Measurements from ENCODE around the gene AFF1. TPM values are rescaled to one million over a fixed set of nuclear protein-coding genes. Genes with fewer than 3 reads are reported as not detected.
A peak's percentile ranks its signal among the peaks of the same experiment; 100 is the strongest.

AFF1 gene
- polyA plus RNA-seq, 1 donor (not counting 4 experiments of a cell fraction or from before 2014, with no cell fraction given), result 14.4 TPM

DNA sequence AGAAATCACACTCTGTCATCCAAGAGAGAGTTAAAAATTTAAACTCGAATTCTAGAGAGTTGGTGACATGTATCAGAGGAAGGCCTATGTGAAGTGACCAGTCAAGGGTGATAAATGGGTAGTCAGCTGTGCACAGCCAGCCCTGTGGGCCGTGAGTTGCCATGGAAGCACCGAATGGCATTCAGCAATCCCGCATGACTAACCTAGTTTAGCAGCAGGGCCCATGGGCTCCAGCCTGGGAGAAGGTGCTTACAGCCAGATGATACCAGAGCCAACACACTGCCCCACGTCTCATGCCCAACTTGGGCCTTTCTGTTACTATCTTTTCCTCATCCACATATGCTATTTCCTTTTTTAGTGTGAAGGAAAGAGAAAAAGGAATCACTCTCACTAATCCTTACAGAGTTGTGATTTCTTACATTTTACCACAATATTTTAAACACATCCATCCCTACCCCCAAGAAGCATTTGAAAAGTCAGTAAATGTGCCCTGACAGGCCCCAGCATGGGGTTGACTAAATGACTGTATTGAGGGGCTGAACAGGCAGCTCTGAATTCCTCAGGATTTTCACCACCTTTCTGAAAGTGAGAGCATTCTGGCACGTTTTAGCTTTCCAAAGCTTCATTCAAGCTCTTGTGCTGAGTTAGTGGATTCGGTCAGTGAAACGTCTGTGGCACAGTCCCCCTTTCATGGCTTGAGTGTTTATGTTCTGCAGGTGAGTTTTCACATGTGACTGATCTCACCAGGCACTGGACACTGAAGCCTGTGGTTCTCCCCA, 104.2 kb downstream of the AFF1 start:
- dilution Hi-C loops (cut with MboI; ENCODE audit: extremely low pct_ligation_motif_present, low sequenced_read_pairs), result no loop called here

DNA sequence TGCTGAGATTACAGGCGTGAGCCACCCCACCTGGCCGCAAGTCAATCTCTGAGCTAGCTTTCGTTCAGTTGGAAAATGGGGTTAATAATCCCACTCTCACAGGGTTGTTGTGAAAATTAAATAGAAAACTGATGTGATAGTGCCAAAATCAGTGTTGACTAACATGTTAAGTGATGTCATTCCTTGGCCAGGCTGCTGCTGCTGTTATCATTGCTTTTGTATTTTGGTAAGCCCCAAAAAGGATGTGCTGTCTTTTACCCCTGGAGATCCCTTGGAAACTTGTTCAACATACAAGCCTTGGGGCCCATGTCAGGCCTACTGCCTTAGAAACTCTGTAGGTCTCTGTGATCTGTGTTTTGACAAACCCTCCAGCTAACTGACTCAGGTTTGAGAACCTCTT, 106.3 kb downstream of the AFF1 start:
- TF ChIP-seq, protein P1, sequence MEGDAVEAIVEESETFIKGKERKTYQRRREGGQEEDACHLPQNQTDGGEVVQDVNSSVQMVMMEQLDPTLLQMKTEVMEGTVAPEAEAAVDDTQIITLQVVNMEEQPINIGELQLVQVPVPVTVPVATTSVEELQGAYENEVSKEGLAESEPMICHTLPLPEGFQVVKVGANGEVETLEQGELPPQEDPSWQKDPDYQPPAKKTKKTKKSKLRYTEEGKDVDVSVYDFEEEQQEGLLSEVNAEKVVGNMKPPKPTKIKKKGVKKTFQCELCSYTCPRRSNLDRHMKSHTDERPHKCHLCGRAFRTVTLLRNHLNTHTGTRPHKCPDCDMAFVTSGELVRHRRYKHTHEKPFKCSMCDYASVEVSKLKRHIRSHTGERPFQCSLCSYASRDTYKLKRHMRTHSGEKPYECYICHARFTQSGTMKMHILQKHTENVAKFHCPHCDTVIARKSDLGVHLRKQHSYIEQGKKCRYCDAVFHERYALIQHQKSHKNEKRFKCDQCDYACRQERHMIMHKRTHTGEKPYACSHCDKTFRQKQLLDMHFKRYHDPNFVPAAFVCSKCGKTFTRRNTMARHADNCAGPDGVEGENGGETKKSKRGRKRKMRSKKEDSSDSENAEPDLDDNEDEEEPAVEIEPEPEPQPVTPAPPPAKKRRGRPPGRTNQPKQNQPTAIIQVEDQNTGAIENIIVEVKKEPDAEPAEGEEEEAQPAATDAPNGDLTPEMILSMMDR (optimal IDR thresholded peaks at IDR 0.05 in 1 of 3, IDR thresholded peaks at IDR 0.05 in 1 of 3, conservative IDR thresholded peaks at IDR 0.05 in 1 of 3; ENCODE audit: extremely low read depth in 1 of 3, insufficient read depth in 2 of 3, low read length in 3 of 3), result no peak
- TF ChIP-seq EZH2 (IDR thresholded peaks at IDR 0.05; ENCODE audit: low read length), result no peak
- Histone ChIP-seq H3K4me3 (ENCODE audit: control insufficient read depth in 2 of 3, extremely low read depth in 1 of 3, insufficient read depth in 2 of 3, low read depth in 1 of 3, low read length in 3 of 3) (no peak overlapping the region), H3K4me1 (ENCODE audit: control insufficient read depth, extremely low read depth, insufficient read depth, low read length) (peaks cover 23% of the 10 kb centered on the region), H2AFZ (ENCODE audit: control insufficient read depth, low read length) (no peak overlapping the region), H4K20me1 (ENCODE audit: control insufficient read depth, extremely low read depth, insufficient read depth, low read length) (no peaks in the 10 kb centered on the region), H3K27me3 (ENCODE audit: control insufficient read depth, extremely low read depth, insufficient read depth, low read length) (no peaks in the 10 kb centered on the region), H3K79me2 (ENCODE audit: control insufficient read depth, insufficient read depth, low read length) (peaks cover 49% of the 10 kb centered on the region), H3K9ac (ENCODE audit: control insufficient read depth, extremely low read depth, insufficient read depth, low read length) (no peak overlapping the region), H3K9me3 (ENCODE audit: control insufficient read depth, low read depth, low read length) (no peaks in the 10 kb centered on the region), H3K4me2 (ENCODE audit: control insufficient read depth, extremely low read depth, insufficient read depth, low read depth, low read length) (no peak overlapping the region), H3K9me1 (ENCODE audit: control insufficient read depth, extremely low read depth, insufficient read depth, low read length) (no peaks in the 10 kb centered on the region), H3K36me3 (ENCODE audit: control insufficient read depth in 2 of 2, extremely low read depth in 1 of 2, insufficient read depth in 2 of 2, low read length in 2 of 2) (peaks cover 0 to 4% of the 10 kb centered on the region in 2 experiments), H3K27ac (ENCODE audit: control insufficient read depth, insufficient read depth, low read length) (no peak overlapping the region)
- no peak for DNase-seq (ENCODE audit: low read depth, low spot score)
- dilution Hi-C loops (cut with MboI; ENCODE audit: extremely low pct_ligation_motif_present, low sequenced_read_pairs), result no loop called here
- no peak for FAIRE-seq

More for the DNA sequence above, 104.2 kb downstream of the AFF1 start:
- Histone ChIP-seq H3K27me3 (ENCODE audit: control insufficient read depth, extremely low read depth, insufficient read depth, low read length) (no peaks in the 10 kb centered on the region), H3K79me2 (ENCODE audit: control insufficient read depth, insufficient read depth, low read length) (peaks cover 53% of the 10 kb centered on the region), H3K4me3 (ENCODE audit: control insufficient read depth in 2 of 3, extremely low read depth in 1 of 3, insufficient read depth in 2 of 3, low read depth in 1 of 3, low read length in 3 of 3) (peak overlapping the region in 1 of 3 experiments; percentile 17), H3K9me1 (ENCODE audit: control insufficient read depth, extremely low read depth, insufficient read depth, low read length) (peaks cover 2% of the 10 kb centered on the region), H3K9me3 (ENCODE audit: control insufficient read depth, low read depth, low read length) (no peaks in the 10 kb centered on the region), H2AFZ (ENCODE audit: control insufficient read depth, low read length) (no peak overlapping the region), H3K4me2 (ENCODE audit: control insufficient read depth, extremely low read depth, insufficient read depth, low read depth, low read length) (peak overlapping the region; percentile 57), H3K4me1 (ENCODE audit: control insufficient read depth, extremely low read depth, insufficient read depth, low read length) (peaks cover 28% of the 10 kb centered on the region), H3K9ac (ENCODE audit: control insufficient read depth, extremely low read depth, insufficient read depth, low read length) (peak overlapping the region; percentile 45), H3K36me3 (ENCODE audit: control insufficient read depth in 2 of 2, extremely low read depth in 1 of 2, insufficient read depth in 2 of 2, low read length in 2 of 2) (no peaks in the 10 kb centered on the region), H3K27ac (ENCODE audit: control insufficient read depth, insufficient read depth, low read length) (peak overlapping the region; percentile 72), H4K20me1 (ENCODE audit: control insufficient read depth, extremely low read depth, insufficient read depth, low read length) (no peaks in the 10 kb centered on the region)
- no peak for TF ChIP-seq EZH2 (IDR thresholded peaks at IDR 0.05; ENCODE audit: low read length)
- TF ChIP-seq, protein P1 (optimal IDR thresholded peaks at IDR 0.05 in 1 of 3, IDR thresholded peaks at IDR 0.05 in 1 of 3, conservative IDR thresholded peaks at IDR 0.05 in 1 of 3; ENCODE audit: extremely low read depth in 1 of 3, insufficient read depth in 2 of 3, low read length in 3 of 3), result no peak
- DNase-seq (ENCODE audit: low read depth, low spot score) (peak; percentile 28), FAIRE-seq (peak; percentile 90)

Measured in keratinocyte (primary cell).